Neural cell (in vitro differentiated cells): ENCODE results near the gene RBMX. TPM values are rescaled to one million over a fixed set of nuclear protein-coding genes. Genes with fewer than 3 reads are reported as not detected.
"Not testable (repeated sequence)": the region's sequence is repeated elsewhere in the genome, so short reads cannot be mapped to it uniquely, and the experiment has no call there.

Experiments
- H2AFZ ChIP-seq: fragments of 200-600, 300-800 bp; sonication (generic), shearing (Covaris generic); 2 replicates; pipeline ENCODE4 v1.6.0; 2014; ENCODE audit warnings: low read depth, mild to moderate bottlenecking, antibody characterized with exemption, low read length, moderate library complexity
- H3F3A ChIP-seq: fragments of 200-600 bp; shearing (Covaris generic); 2 replicates; pipeline ENCODE4 v1.6.1; 2016; ENCODE audit warnings: mild to moderate bottlenecking, moderate library complexity, mixed read lengths, antibody characterized with exemption, low read length; ENCODE audit not compliant: insufficient read depth, poor library complexity, severe bottlenecking
- H3K27ac ChIP-seq: fragments of 200-600, 300-800 bp; sonication (generic), shearing (Covaris generic); 2 replicates; pipeline ENCODE4 v1.5.1; 2014; ENCODE audit warnings: mild to moderate bottlenecking, low read length, moderate library complexity
- H3K27me3 ChIP-seq: fragments of 300-800, 200-600 bp; sonication (generic), shearing (Covaris generic); 2 replicates; pipeline ENCODE4 v1.6.0; 2014; ENCODE audit warnings: mild to moderate bottlenecking, low read depth, low read length, moderate library complexity; ENCODE audit not compliant: insufficient read depth
- H3K36me3 ChIP-seq: fragments of 300-800, 200-600 bp; sonication (generic), shearing (Covaris generic); 2 replicates; pipeline ENCODE4 v1.5.1; 2014; ENCODE audit warnings: mild to moderate bottlenecking, antibody characterized with exemption, low read length, moderate library complexity; ENCODE audit not compliant: insufficient read depth
- H3K4me2 ChIP-seq: fragments of 300-800, 200-600 bp; sonication (generic), shearing (Covaris generic); 2 replicates; pipeline ENCODE4 v1.6.0; 2014; ENCODE audit warnings: mild to moderate bottlenecking, low read length
- H3K4me3 ChIP-seq: fragments of 300-800, 200-600 bp; sonication (generic), shearing (Covaris generic); 2 replicates; pipeline ENCODE4 v1.5.1; 2014; ENCODE audit warnings: mild to moderate bottlenecking, low read length, moderate library complexity
- H3K79me2 ChIP-seq: fragments of 200-600 bp; shearing (Covaris generic); replicated peaks from 2 replicates; pipeline ENCODE4 v1.6.0; 2014; ENCODE audit warnings: mild to moderate bottlenecking, low read length, moderate library complexity; ENCODE audit not compliant: insufficient read depth
- H3K9ac ChIP-seq: fragments of 300-800, 200-600 bp; sonication (generic), shearing (Covaris generic); 2 replicates; pipeline ENCODE4 v1.6.1; 2016; ENCODE audit warnings: mild to moderate bottlenecking, low read length, mixed read lengths
- H3K9me2 ChIP-seq: fragments of 200-600 bp; shearing (Covaris generic); 2 replicates; pipeline ENCODE4 v1.6.1; 2016; ENCODE audit warnings: mild to moderate bottlenecking, low read length, mixed read lengths; ENCODE audit not compliant: insufficient read depth
- H3K9me3 ChIP-seq: fragments of 200-600, 300-800 bp; sonication (generic), shearing (Covaris generic); 2 replicates; pipeline ENCODE4 v1.6.1; 2016; ENCODE audit warnings: mild to moderate bottlenecking, mixed run types, low read length, moderate library complexity, mixed read lengths
- H4K20me1 ChIP-seq: fragments of 200-600 bp; shearing (Covaris generic); 2 replicates; pipeline ENCODE4 v1.6.1; 2016; ENCODE audit warnings: mild to moderate bottlenecking, mixed run types; ENCODE audit not compliant: insufficient read depth
- EP300 ChIP-seq: fragments of 450-650 bp; conservative IDR thresholded peaks from 2 replicates; pipeline ENCODE4 v1.6.1; 2014; ENCODE audit warnings: antibody characterized with exemption, mild to moderate bottlenecking, moderate library complexity; ENCODE audit not compliant: poor library complexity, severe bottlenecking
- EZH2 ChIP-seq: fragments of 200-600, 300-800 bp; shearing (Covaris generic), sonication (generic); IDR thresholded peaks from 2 replicates; pipeline ENCODE4 v1.6.1; 2014; ENCODE audit warnings: antibody characterized with exemption, low read length, borderline replicate concordance, mild to moderate bottlenecking; ENCODE audit not compliant: insufficient read depth, poor library complexity, severe bottlenecking
- MXI1 ChIP-seq: fragments of 450-650 bp; conservative IDR thresholded peaks from 2 replicates; pipeline ENCODE4 v1.6.1; 2014; ENCODE audit warnings: antibody characterized with exemption, mild to moderate bottlenecking; ENCODE audit not compliant: poor library complexity, severe bottlenecking
- POLR2AphosphoS5 ChIP-seq: IDR thresholded peaks from 2 replicates; pipeline ENCODE4 v1.6.1; 2012
- RAD21 ChIP-seq: fragments of 450-650 bp; conservative IDR thresholded peaks from 2 replicates; pipeline ENCODE4 v1.6.1; 2014; ENCODE audit warnings: antibody characterized with exemption, mild to moderate bottlenecking, moderate library complexity
- SMC3 ChIP-seq: fragments of 450-650 bp; conservative IDR thresholded peaks from 2 replicates; pipeline ENCODE4 v1.6.1; 2014; ENCODE audit warnings: antibody characterized with exemption, mild to moderate bottlenecking, moderate library complexity; ENCODE audit not compliant: poor library complexity
- TAF1 ChIP-seq: IDR thresholded peaks from 2 replicates; pipeline ENCODE4 v1.6.1; 2012; ENCODE audit warnings: low read depth
- polyA minus RNA-seq: library from RNA; depleted of rRNA, polyadenylated mRNA; stranded (reverse); fragments of >200 nt; gene quantifications from 2 replicates; pipeline ENCODE4 v1.2.3, GENCODE V29; 2014
- polyA plus RNA-seq: library from polyadenylated mRNA; depleted of rRNA; stranded (reverse); fragments of >200 nt; gene quantifications from 2 replicates; pipeline ENCODE4 v1.2.3, GENCODE V29; 2014
- TF ChIP-seq, protein P1 (sequence below): IDR thresholded peaks from 2 replicates; pipeline ENCODE4 v1.6.1; 2012; ENCODE audit warnings: borderline replicate concordance
- TF ChIP-seq, protein P2 (sequence below): fragments of 450-650 bp; IDR thresholded peaks from 2 replicates; pipeline ENCODE4 v1.5.1; 2014; ENCODE audit warnings: antibody characterized with exemption, mild to moderate bottlenecking, moderate library complexity; ENCODE audit not compliant: poor library complexity, severe bottlenecking

Gene RBMX
- polyA plus RNA-seq (802 and 875 TPM in 2 replicates), polyA minus RNA-seq (438 and 590 TPM in 2 replicates)

DNA sequence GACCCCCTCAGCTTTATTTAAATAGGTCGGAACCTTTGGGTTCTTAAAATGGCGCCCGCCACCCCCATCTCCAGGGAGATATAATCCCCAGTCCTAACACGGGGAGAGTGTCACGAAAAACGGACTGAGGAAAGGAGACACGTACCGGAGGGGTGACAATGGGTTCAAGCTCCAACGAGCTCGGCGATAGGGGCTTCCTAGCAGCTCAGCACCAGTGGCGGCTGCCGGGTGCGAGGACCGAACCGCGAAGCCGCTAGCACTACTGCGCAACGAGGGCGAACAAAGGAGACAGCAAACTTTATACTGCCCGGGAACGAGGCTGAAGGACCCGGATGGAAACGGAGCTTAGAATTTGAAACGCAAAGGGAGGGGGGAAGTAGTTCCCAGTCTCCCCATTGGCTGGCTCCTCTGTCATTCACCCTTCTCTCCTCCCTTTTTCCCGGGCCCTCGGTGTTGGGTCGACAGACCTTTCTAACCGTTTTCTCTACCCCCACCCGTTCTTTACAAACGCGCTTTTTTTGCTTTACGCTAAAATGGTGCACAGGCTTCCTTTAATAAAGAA, at the start of gene RBMX:
Gene RBMX (minus strand): TSS at position 274 of the 562 bp plus-strand sequence. CDS start 1,298 bp downstream, outside the sequence.
- H3K9me2 ChIP-seq: no peaks in the 10 kb centered on the region
- H3K9ac ChIP-seq: peak within 1 kb of the TSS; percentile 95
- H3K27ac ChIP-seq: peak within 1 kb of the TSS; percentile 91
- peak within 1 kb of the TSS; percentile 65 for H2AFZ ChIP-seq
- H4K20me1 ChIP-seq: no peaks in the 10 kb centered on the region
- H3F3A ChIP-seq: no peaks in the 10 kb centered on the region
- peaks cover 28% of the 10 kb centered on the region for H3K79me2 ChIP-seq
- H3K4me3 ChIP-seq: peak within 1 kb of the TSS; percentile 82
- no peaks in the 10 kb centered on the region for H3K9me3 ChIP-seq
- TF ChIP-seq, protein P1, sequence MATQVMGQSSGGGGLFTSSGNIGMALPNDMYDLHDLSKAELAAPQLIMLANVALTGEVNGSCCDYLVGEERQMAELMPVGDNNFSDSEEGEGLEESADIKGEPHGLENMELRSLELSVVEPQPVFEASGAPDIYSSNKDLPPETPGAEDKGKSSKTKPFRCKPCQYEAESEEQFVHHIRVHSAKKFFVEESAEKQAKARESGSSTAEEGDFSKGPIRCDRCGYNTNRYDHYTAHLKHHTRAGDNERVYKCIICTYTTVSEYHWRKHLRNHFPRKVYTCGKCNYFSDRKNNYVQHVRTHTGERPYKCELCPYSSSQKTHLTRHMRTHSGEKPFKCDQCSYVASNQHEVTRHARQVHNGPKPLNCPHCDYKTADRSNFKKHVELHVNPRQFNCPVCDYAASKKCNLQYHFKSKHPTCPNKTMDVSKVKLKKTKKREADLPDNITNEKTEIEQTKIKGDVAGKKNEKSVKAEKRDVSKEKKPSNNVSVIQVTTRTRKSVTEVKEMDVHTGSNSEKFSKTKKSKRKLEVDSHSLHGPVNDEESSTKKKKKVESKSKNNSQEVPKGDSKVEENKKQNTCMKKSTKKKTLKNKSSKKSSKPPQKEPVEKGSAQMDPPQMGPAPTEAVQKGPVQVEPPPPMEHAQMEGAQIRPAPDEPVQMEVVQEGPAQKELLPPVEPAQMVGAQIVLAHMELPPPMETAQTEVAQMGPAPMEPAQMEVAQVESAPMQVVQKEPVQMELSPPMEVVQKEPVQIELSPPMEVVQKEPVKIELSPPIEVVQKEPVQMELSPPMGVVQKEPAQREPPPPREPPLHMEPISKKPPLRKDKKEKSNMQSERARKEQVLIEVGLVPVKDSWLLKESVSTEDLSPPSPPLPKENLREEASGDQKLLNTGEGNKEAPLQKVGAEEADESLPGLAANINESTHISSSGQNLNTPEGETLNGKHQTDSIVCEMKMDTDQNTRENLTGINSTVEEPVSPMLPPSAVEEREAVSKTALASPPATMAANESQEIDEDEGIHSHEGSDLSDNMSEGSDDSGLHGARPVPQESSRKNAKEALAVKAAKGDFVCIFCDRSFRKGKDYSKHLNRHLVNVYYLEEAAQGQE: peak; percentile 89
- TF ChIP-seq, protein P2, sequence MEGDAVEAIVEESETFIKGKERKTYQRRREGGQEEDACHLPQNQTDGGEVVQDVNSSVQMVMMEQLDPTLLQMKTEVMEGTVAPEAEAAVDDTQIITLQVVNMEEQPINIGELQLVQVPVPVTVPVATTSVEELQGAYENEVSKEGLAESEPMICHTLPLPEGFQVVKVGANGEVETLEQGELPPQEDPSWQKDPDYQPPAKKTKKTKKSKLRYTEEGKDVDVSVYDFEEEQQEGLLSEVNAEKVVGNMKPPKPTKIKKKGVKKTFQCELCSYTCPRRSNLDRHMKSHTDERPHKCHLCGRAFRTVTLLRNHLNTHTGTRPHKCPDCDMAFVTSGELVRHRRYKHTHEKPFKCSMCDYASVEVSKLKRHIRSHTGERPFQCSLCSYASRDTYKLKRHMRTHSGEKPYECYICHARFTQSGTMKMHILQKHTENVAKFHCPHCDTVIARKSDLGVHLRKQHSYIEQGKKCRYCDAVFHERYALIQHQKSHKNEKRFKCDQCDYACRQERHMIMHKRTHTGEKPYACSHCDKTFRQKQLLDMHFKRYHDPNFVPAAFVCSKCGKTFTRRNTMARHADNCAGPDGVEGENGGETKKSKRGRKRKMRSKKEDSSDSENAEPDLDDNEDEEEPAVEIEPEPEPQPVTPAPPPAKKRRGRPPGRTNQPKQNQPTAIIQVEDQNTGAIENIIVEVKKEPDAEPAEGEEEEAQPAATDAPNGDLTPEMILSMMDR: no peak
- peak; percentile 71 for TF ChIP-seq MXI1
- TF ChIP-seq POLR2AphosphoS5: peak; percentile 100
- peak; percentile 38 for TF ChIP-seq EP300
- no peak for TF ChIP-seq EZH2
- peak; percentile 71 for TF ChIP-seq TAF1
- no peak for TF ChIP-seq RAD21
- peak; percentile 29 for TF ChIP-seq SMC3
- H3K36me3 ChIP-seq: no peaks in the 10 kb centered on the region
- H3K4me2 ChIP-seq: peak within 1 kb of the TSS; percentile 48
- no peaks in the 10 kb centered on the region for H3K27me3 ChIP-seq

DNA sequence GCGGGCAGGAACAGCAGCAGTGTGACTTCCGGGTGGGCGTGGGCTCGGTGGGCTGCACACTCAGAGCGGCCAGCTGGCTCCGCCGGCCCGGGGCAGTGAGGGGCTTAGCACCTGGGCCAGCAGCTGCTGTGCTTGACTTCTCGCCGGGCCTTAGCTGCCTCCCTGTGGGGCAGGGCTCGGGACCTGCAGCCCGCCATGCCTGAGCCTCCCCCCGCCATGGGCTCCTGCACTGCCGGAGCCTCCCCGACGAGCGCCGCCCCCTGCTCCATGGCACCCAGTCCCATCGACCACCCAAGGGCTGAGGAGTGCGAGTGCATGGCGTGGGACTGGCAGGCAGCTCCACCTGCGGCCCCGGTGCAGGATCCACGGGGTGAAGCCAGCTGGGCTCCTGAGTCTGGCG, 40.9 kb upstream of the RBMX start:
- H3K9me3 ChIP-seq, H3K4me2 ChIP-seq, H3K27me3 ChIP-seq, H3K27ac ChIP-seq, H3K9ac ChIP-seq, H3K4me3 ChIP-seq, H3F3A ChIP-seq, H4K20me1 ChIP-seq, H3K79me2 ChIP-seq, H3K36me3 ChIP-seq, H2AFZ ChIP-seq, H3K9me2 ChIP-seq: not testable (repeated sequence)
